K562 (cell line): Measurements from ENCODE around the gene ARHGAP10. TPM values are rescaled to one million over a fixed set of nuclear protein-coding genes. Genes with fewer than 3 reads are reported as not detected.

Source experiments
- ATAC-seq: fragments of 200-7000 bp; cut with Tn5 transposase; 3 replicates; pipeline ENCODE4 v1.9.1; 2020; ENCODE audit warnings: moderate library complexity
- BruUV-seq: library from RNA; stranded (reverse); fragments of 400-500 nt; replicated peaks from 2 replicates; lab custom pipeline; 2021; lab: Mats Ljungman, UMichigan
- CTCF ChIA-PET: fragments of 300-600 bp; formaldehyde crosslinking; extraction: SDS; loops from one replicate; lab custom pipeline; 2021; ENCODE audit warnings: low intra/inter-chr PET ratio; lab: Yijun Ruan, JAX
- POLR2A ChIA-PET: fragments of 300-600, 350-650 bp; sonication (Branson Sonifier 250); formaldehyde crosslinking; extraction: SDS; loops from one replicate; lab custom pipeline; 2021; ENCODE audit warnings: antibody characterized with exemption, inconsistent platforms; lab: Yijun Ruan, JAX
- DNase-seq, 4 experiments: peaks; one replicate each; pipeline versions ENCODE4 v3.0.0 to v3.0.0-alpha.2; 2011 to 2018; ENCODE audit warnings: low spot score in 3 of 4, mixed read lengths in 3 of 4; ENCODE audit errors: extremely low read depth in 1 of 4
- FAIRE-seq: peaks from 2 replicates; lab custom pipeline; 2011; peaks lifted over from hg19 to GRCh38; lab: Jason Lieb, UNC
- H2AFZ ChIP-seq: 2 replicates; pipeline ENCODE4 v1.6.0; 2011; ENCODE audit warnings: low read depth, low read length, control low read depth, inconsistent platforms
- H3K27ac ChIP-seq: fragments of 200-600 bp; 3 replicates; pipeline ENCODE4 v1.8.0; 2011; ENCODE audit warnings: low read depth, mild to moderate bottlenecking, control low read depth, inconsistent platforms, low read length, moderate library complexity, mixed read lengths; ENCODE audit errors: extremely low read depth
- H3K27me3 ChIP-seq, 2 experiments: fragments of 300-600 bp in 1 of 2; 2 replicates in 1 of 2; 3 replicates in 1 of 2; pipeline versions ENCODE4 v1.6.0 to v1.8.0; 2011; ENCODE audit warnings: inconsistent platforms in 2 of 2, low read length in 2 of 2, mild to moderate bottlenecking in 1 of 2, mixed read lengths in 1 of 2, moderate library complexity in 1 of 2; ENCODE audit not compliant: control insufficient read depth in 2 of 2, insufficient read depth in 2 of 2
- H3K36me3 ChIP-seq: fragments of 300-600 bp; 3 replicates; pipeline ENCODE4 v1.8.0; 2011; ENCODE audit warnings: mild to moderate bottlenecking, low read length, inconsistent platforms; ENCODE audit not compliant: control insufficient read depth, insufficient read depth
- H3K4me1 ChIP-seq, 2 experiments: fragments of 200-600 bp in 1 of 2; replicated peaks in 1 of 2; 2 replicates in 1 of 2; 3 replicates in 1 of 2; pipeline versions ENCODE4 v1.5.1 to v1.8.0; 2011; ENCODE audit warnings: inconsistent platforms in 2 of 2, low read length in 2 of 2, mild to moderate bottlenecking in 1 of 2, mixed read lengths in 1 of 2, moderate library complexity in 1 of 2; ENCODE audit not compliant: control insufficient read depth in 2 of 2, insufficient read depth in 2 of 2
- H3K4me2 ChIP-seq: 2 replicates; pipeline ENCODE4 v1.6.1; 2011; ENCODE audit warnings: low read length, control low read depth, inconsistent platforms, mixed read lengths; ENCODE audit not compliant: insufficient read depth
- H3K4me3 ChIP-seq: fragments of 200-600 bp; sonication (generic), shearing (Covaris generic); 2 replicates; pipeline ENCODE4 v1.5.1; 2016; ENCODE audit warnings: control low read depth, inconsistent platforms
- H3K79me2 ChIP-seq: fragments of 200-600 bp; 3 replicates; pipeline ENCODE4 v1.8.0; 2011; ENCODE audit warnings: low read length, inconsistent platforms; ENCODE audit not compliant: control insufficient read depth, insufficient read depth
- H3K9ac ChIP-seq, 2 experiments: 2 replicates each; pipeline versions ENCODE4 v1.6.0 to v1.6.1; 2011; ENCODE audit warnings: low read depth in 2 of 2, low read length in 2 of 2, control low read depth in 1 of 2, inconsistent platforms in 1 of 2, mild to moderate bottlenecking in 1 of 2, mixed read lengths in 1 of 2; ENCODE audit not compliant: insufficient read depth in 1 of 2
- H3K9me1 ChIP-seq: one replicate; pipeline ENCODE4 v1.6.0; 2011; ENCODE audit warnings: inconsistent platforms, mild to moderate bottlenecking, low read length, moderate library complexity; ENCODE audit not compliant: control insufficient read depth, insufficient read depth
- H3K9me3 ChIP-seq: replicated peaks from 2 replicates; pipeline ENCODE4 v1.5.1; 2011; ENCODE audit warnings: low read depth, low read length, inconsistent platforms; ENCODE audit not compliant: control insufficient read depth, insufficient read depth
- H4K20me1 ChIP-seq: replicated peaks from 2 replicates; pipeline ENCODE4 v1.6.1; 2011; ENCODE audit warnings: low read length, inconsistent platforms, mixed read lengths; ENCODE audit not compliant: control insufficient read depth, insufficient read depth
- BCL6 ChIP-seq: fragments of 250-450 bp; sonication (Bioruptor Pico); IDR thresholded peaks from 2 replicates; pipeline ENCODE4 v1.4.0; 2020
- BCOR ChIP-seq: fragments of 450-650 bp; IDR thresholded peaks from 2 replicates; pipeline ENCODE4 v1.6.1; 2016
- BRD4 ChIP-seq: fragments of 200-600 bp; sonication (generic); IDR thresholded peaks from 2 replicates; pipeline ENCODE4 v1.6.1; 2017; ENCODE audit warnings: inconsistent platforms
- CEBPB ChIP-seq: fragments of 450-650 bp; IDR thresholded peaks from 2 replicates; pipeline ENCODE4 v1.6.1; 2016; ENCODE audit warnings: missing genetic modification characterization, missing compliant biosample characterization
- DDX20 ChIP-seq: fragments of 450-650 bp; IDR thresholded peaks from 2 replicates; pipeline ENCODE4 v1.6.1; 2016; ENCODE audit warnings: missing genetic modification characterization, low read depth, mild to moderate bottlenecking, missing compliant biosample characterization, moderate library complexity
- ELF4 ChIP-seq: fragments of 450-650 bp; formaldehyde crosslinking; IDR thresholded peaks from 2 replicates; pipeline ENCODE4 v1.4.0; 2022; ENCODE audit warnings: missing genetic modification characterization
- ETS2 ChIP-seq: IDR thresholded peaks from 2 replicates; pipeline ENCODE4 v1.6.1; 2016; ENCODE audit warnings: borderline replicate concordance, missing genetic modification characterization, mild to moderate bottlenecking, moderate library complexity, missing compliant biosample characterization; ENCODE audit not compliant: poor library complexity, severe bottlenecking
- HES1 ChIP-seq: fragments of 450-650 bp; IDR thresholded peaks from 2 replicates; pipeline ENCODE4 v1.6.1; 2016; ENCODE audit warnings: low read depth, mild to moderate bottlenecking, moderate library complexity
- ILK ChIP-seq: fragments of 450-650 bp; IDR thresholded peaks from 2 replicates; pipeline ENCODE4 v1.6.1; 2016; ENCODE audit warnings: missing genetic modification characterization, low read depth, mild to moderate bottlenecking, missing compliant biosample characterization, moderate library complexity, borderline replicate concordance
- KAT7 ChIP-seq: sonication (generic); formaldehyde crosslinking; IDR thresholded peaks from 2 replicates; pipeline ENCODE4 v1.8.0; 2022; ENCODE audit warnings: missing genetic modification reagents, mild to moderate bottlenecking, borderline replicate concordance
- KLF10 ChIP-seq: fragments of 250-450 bp; sonication (Bioruptor Pico); IDR thresholded peaks from 2 replicates; pipeline ENCODE4 v1.6.1; 2021; ENCODE audit warnings: matching md5 sums
- MCM2 ChIP-seq: fragments of 450-650 bp; IDR thresholded peaks from 2 replicates; pipeline ENCODE4 v1.6.1; 2017; ENCODE audit warnings: low read depth, mild to moderate bottlenecking
- NCOA6 ChIP-seq: fragments of 450-650 bp; IDR thresholded peaks from 2 replicates; pipeline ENCODE4 v1.6.1; 2017; ENCODE audit warnings: mild to moderate bottlenecking
- NFE2L1 ChIP-seq: fragments of 450-650 bp; IDR thresholded peaks from 2 replicates; pipeline ENCODE4 v1.6.1; 2016; ENCODE audit warnings: missing genetic modification characterization, low read depth, mild to moderate bottlenecking, missing compliant biosample characterization, moderate library complexity, borderline replicate concordance
- POLR2B ChIP-seq: fragments of 450-650 bp; IDR thresholded peaks from 2 replicates; pipeline ENCODE4 v1.6.1; 2018; ENCODE audit warnings: low read depth; ENCODE audit not compliant: partially characterized antibody
- PRPF4 ChIP-seq: fragments of 200-400 bp; formaldehyde crosslinking; IDR thresholded peaks from one replicate; pipeline ENCODE4 v1.6.1; 2017; ENCODE audit warnings: low read length, low read depth, mild to moderate bottlenecking; ENCODE audit not compliant: insufficient read depth, poor library complexity, severe bottlenecking
- TGIF2 ChIP-seq: sonication (generic); formaldehyde crosslinking; IDR thresholded peaks from 2 replicates; pipeline ENCODE4 v1.8.1; 2022; ENCODE audit warnings: mild to moderate bottlenecking, missing genetic modification reagents, moderate library complexity
- THRA ChIP-seq: fragments of 450-650 bp; IDR thresholded peaks from 2 replicates; pipeline ENCODE4 v1.6.1; 2017; ENCODE audit warnings: mild to moderate bottlenecking, moderate library complexity
- ZNF644 ChIP-seq: fragments of 200-800 bp; sonication (Bioruptor generic); IDR thresholded peaks from 2 replicates; pipeline ENCODE4 v1.6.1; 2016; ENCODE audit warnings: low read depth, missing genetic modification characterization, missing compliant biosample characterization
- ZNF707 ChIP-seq: fragments of 250-450 bp; sonication (Bioruptor Pico); conservative IDR thresholded peaks from 2 replicates; pipeline ENCODE4 v1.8.0; 2022; ENCODE audit warnings: inconsistent platforms, mild to moderate bottlenecking, moderate library complexity
- whole genome bisulfite sequencing: fragments of 100-300 bp; shearing (Covaris generic); methylation state at CpG from one replicate; pipeline ENCODE4 v1.1.6; 2016; ENCODE audit warnings: low coverage, mixed read lengths; ENCODE audit not compliant: insufficient coverage; ENCODE audit errors: missing lambda C conversion rate; 5-methylcytosine and 5-hydroxymethylcytosine counted together
- in situ Hi-C: fragments of 300-500 bp; cut with MboI; formaldehyde crosslinking; loops from 4 replicates; pipeline ENCODE4 v1.15.0; 2018; ENCODE audit warnings: inconsistent platforms, mixed read lengths
- intact Hi-C: fragments of 100-400 bp; cut with micrococcal nuclease; formaldehyde crosslinking; loops from 2 replicates; pipeline ENCODE4 v1.14.2; 2022
- polyA plus RNA-seq, 8 experiments: library from polyadenylated mRNA; depleted of rRNA in 4 of 8; stranded (reverse) in 5 of 8; unstranded in 3 of 8; fragments of >200 nt; fragmentation: Nextera tagmentation in 2 of 8; fragmentation: Illumina TruSeq in 1 of 8; extraction: Ambion mirVana in 2 of 8; extraction: Trizol in 1 of 8; gene quantifications; 2 replicates each; pipeline versions ENCODE4 v1.2.1 to v1.2.3, GENCODE V29; 2011 to 2014; ENCODE audit warnings: inconsistent platforms in 1 of 8, missing spikeins in 1 of 8
- total RNA-seq, 7 experiments: library from RNA; depleted of rRNA in 6 of 7; stranded (reverse); fragments of >200 nt in 6 of 7; fragmentation: Illumina TruSeq in 2 of 7; extraction: Trizol in 2 of 7; gene quantifications; 2 replicates each; pipeline versions ENCODE4 v1.2.1 to v1.2.3, GENCODE V29; 2011 to 2021; ENCODE audit warnings: low replicate concordance in 1 of 7

The ARHGAP10 gene
- total and polyA plus RNA-seq, 9 of the 15 experiments (the other 6 are each of a cell fraction or from before 2014, with no cell fraction given): 0.03 to 0.22 (median 0.06) TPM; not detected in 3

- TF ChIP-seq POLR2B (no peak), KAT7 (CRISPR knock-in tag) (no peak)
These were observed 7.3 kb upstream of the ARHGAP10 start (continued) for GRCh38 chr4:147724468-147725201.

- TF ChIP-seq ETS2 (tag) (no peak), BCOR (no peak), NCOA6 (no peak), NFE2L1 (tag) (no peak), HES1 (no peak), KLF10 (no peak), TGIF2 (CRISPR knock-in tag) (no peak), BCL6 (CRISPR knock-in tag) (no peak), BRD4 (no peak), DDX20 (tag) (no peak), ZNF644 (tag) (no peak), MCM2 (no peak), PRPF4 (no peak), CEBPB (tag) (no peak), ELF4 (no peak), THRA (no peak), ILK (no peak), ZNF707 (CRISPR knock-in tag) (no peak)
- POLR2A ChIA-PET: interaction anchor here (0.6 kb wide), 1 partner anchor 82 kb away, joined by 3 read pairs; no protein-coding TSS in a partner anchor
- DNase-seq: no peak
- no peak overlapping the region for H3K9ac ChIP-seq
- CTCF ChIA-PET: no interaction called here
- H3K9me3 ChIP-seq: no peaks in the 10 kb centered on the region
- no peaks in the 10 kb centered on the region for H3K79me2 ChIP-seq
- 0% methylated on average over 4 of the region's 4 CpGs for WGBS
- intact Hi-C loops: no loop called here
- H3K9me1 ChIP-seq: no peaks in the 10 kb centered on the region
- no TSS peak for BruUV-seq
- H3K27me3 ChIP-seq: peaks cover 8 to 16% of the 10 kb centered on the region in 2 experiments; a peak in 3 of 5 replicates
- no peak overlapping the region for H3K27ac ChIP-seq
- H3K4me1 ChIP-seq: no peaks in the 10 kb centered on the region
- 0 out of 2 replicates have a peak, but pooled peaks cover 4% of the 10 kb centered on the region for H4K20me1 ChIP-seq
- ATAC-seq: no peak
- no peaks in the 10 kb centered on the region for H3K36me3 ChIP-seq
- no peak overlapping the region for H3K4me3 ChIP-seq
- no peak overlapping the region for H2AFZ ChIP-seq
- no peak for FAIRE-seq
- H3K4me2 ChIP-seq: no peak overlapping the region
- in situ Hi-C loops: no loop called here
These were observed 6.2 kb upstream of the ARHGAP10 start for GRCh38 chr4:147725673-147726072.
